Measurements from ENCODE around the gene EMILIN3. TPM values are rescaled to one million over a fixed set of nuclear protein-coding genes. Genes with fewer than 3 reads are reported as not detected.

Gene EMILIN3
- total RNA-seq, 1 donor from 2014 or later: 0.40 TPM

- TF ChIP-seq CTCF (conservative IDR thresholded peaks at IDR 0.05; ENCODE audit: low read depth, low read length): no peak
- H3K4me3 ChIP-seq (ENCODE audit: low read depth, low read length): no peak overlapping the region
- no peak for DNase-seq (ENCODE audit: low read depth)
Observed at GRCh38 chr20:41379551-41379950, 12.9 kb upstream of the EMILIN3 start.

GRCh38 chr20:41377275-41377674 lies 10.7 kb upstream of the EMILIN3 start:
- no peak overlapping the region for H3K4me3 ChIP-seq (ENCODE audit: low read depth, low read length)
- DNase-seq (ENCODE audit: low read depth): no peak
- no peak for TF ChIP-seq CTCF (conservative IDR thresholded peaks at IDR 0.05; ENCODE audit: low read depth, low read length)

GRCh38 chr20:41376349-41376748 lies 9.7 kb upstream of the EMILIN3 start:
- TF ChIP-seq CTCF (conservative IDR thresholded peaks at IDR 0.05; ENCODE audit: low read depth, low read length): no peak

GRCh38 chr20:41375846-41376245 lies 9.2 kb upstream of the EMILIN3 start:
- no peak for DNase-seq (ENCODE audit: low read depth)
- TF ChIP-seq CTCF (conservative IDR thresholded peaks at IDR 0.05; ENCODE audit: low read depth, low read length): no peak
- H3K4me3 ChIP-seq (ENCODE audit: low read depth, low read length): no peak overlapping the region

More at GRCh38 chr20:41376349-41376748, 9.7 kb upstream of the EMILIN3 start:
- no peak for DNase-seq (ENCODE audit: low read depth)
- H3K4me3 ChIP-seq (ENCODE audit: low read depth, low read length): no peak overlapping the region

GRCh38 chr20:41373931-41374920 lies 7.6 kb upstream of the EMILIN3 start:
- no peak for TF ChIP-seq CTCF (conservative IDR thresholded peaks at IDR 0.05; ENCODE audit: low read depth, low read length)
- no peak for DNase-seq (ENCODE audit: low read depth)

GRCh38 chr20:41373251-41373783 lies 6.7 kb upstream of the EMILIN3 start:
- DNase-seq (ENCODE audit: low read depth): no peak
- no peak overlapping the region for H3K4me3 ChIP-seq (ENCODE audit: low read depth, low read length)
- TF ChIP-seq CTCF (conservative IDR thresholded peaks at IDR 0.05; ENCODE audit: low read depth, low read length): no peak

More at GRCh38 chr20:41373931-41374920, 7.6 kb upstream of the EMILIN3 start:
- no peak overlapping the region for H3K4me3 ChIP-seq (ENCODE audit: low read depth, low read length)
